CD4-positive, alpha-beta T cell treated with Interleukin-17A for 1 hour (primary cell): ENCODE measurements around the gene SNRNP27.
"Not testable (repeated sequence)": the region's sequence is repeated elsewhere in the genome, so short reads cannot be mapped to it uniquely, and the experiment has no call there.

Experiments
- DNase-seq: peaks from one replicate; pipeline ENCODE4 v3.0.0-alpha.2; 2020

SNRNP27 gene

GRCh38 chr2:69948032-69948962 lies 54.5 kb downstream of the SNRNP27 start:
- no peak for DNase-seq

- DNase-seq: no peak
Measured at GRCh38 chr2:69948963-69949645, 55.3 kb downstream of the SNRNP27 start.

GRCh38 chr2:69950241-69950640 lies 56.5 kb downstream of the SNRNP27 start:
- DNase-seq: no peak

GRCh38 chr2:69950671-69951070 lies 56.9 kb downstream of the SNRNP27 start:
- not testable (repeated sequence) for DNase-seq

- DNase-seq: no peak
Measured at GRCh38 chr2:69952336-69953115, 58.8 kb downstream of the SNRNP27 start.

GRCh38 chr2:69954084-69954483 lies 60.3 kb downstream of the SNRNP27 start:
- DNase-seq: no peak
